ENCODE measurements around the gene HDHD5.

HDHD5 gene

DNA sequence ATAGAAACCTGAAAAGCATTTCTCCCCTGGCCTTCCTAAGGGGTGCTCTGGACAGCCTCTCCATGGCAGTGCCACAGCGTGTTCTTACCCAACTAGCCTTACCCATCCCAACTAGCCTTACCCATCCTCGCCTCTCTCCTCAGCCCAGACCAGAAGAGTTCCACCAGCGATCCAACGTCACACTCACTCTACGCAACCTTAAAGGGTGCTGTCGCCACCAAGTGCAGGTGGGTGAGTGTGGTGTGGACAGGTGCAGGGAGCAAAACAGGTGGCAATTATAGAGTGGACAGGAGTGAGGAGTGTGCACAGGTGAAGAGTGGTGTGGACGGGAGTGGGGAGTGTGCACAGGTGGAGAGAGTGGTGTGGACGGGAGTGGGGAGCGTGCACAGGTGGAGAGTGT is 55.7 kb downstream of the HDHD5 start:
- TF ChIP-seq, protein P1, sequence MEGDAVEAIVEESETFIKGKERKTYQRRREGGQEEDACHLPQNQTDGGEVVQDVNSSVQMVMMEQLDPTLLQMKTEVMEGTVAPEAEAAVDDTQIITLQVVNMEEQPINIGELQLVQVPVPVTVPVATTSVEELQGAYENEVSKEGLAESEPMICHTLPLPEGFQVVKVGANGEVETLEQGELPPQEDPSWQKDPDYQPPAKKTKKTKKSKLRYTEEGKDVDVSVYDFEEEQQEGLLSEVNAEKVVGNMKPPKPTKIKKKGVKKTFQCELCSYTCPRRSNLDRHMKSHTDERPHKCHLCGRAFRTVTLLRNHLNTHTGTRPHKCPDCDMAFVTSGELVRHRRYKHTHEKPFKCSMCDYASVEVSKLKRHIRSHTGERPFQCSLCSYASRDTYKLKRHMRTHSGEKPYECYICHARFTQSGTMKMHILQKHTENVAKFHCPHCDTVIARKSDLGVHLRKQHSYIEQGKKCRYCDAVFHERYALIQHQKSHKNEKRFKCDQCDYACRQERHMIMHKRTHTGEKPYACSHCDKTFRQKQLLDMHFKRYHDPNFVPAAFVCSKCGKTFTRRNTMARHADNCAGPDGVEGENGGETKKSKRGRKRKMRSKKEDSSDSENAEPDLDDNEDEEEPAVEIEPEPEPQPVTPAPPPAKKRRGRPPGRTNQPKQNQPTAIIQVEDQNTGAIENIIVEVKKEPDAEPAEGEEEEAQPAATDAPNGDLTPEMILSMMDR (IDR thresholded peaks at IDR 0.05): no peak
- DNase-seq: no peak
- no peaks in the 10 kb centered on the region for H3K9me3 ChIP-seq
- H3K27me3 ChIP-seq: no peaks in the 10 kb centered on the region
- no peak overlapping the region for H3K27ac ChIP-seq
- intact Hi-C loops (cut with DNase I; ENCODE audit: low total_unique reads): no loop called here
- peaks cover 50 to 94% (median 81%) of the 10 kb centered on the region in 3 donors for H3K36me3 ChIP-seq
- no peak overlapping the region for H3K4me3 ChIP-seq
- no peaks in the 10 kb centered on the region for H3K4me1 ChIP-seq

DNA sequence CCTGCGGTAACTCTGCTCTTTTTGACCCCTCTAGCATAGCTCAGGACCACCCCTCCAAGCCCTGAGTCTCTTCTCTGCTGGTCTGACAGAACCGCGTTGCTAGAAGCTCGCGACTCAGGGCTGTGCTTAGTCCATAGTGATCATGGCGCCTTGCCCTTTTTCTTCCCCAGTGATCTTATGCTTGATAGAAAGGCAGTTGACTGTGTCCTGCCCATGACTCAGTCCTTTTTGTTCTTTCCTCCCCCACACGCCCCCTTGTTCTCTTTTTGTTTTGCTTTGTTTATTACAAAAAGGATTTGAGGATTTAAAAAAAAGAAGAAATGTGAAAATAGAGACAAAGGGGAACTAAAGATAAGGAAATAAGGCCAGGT is 56.8 kb downstream of the HDHD5 start:
- Histone ChIP-seq H3K27ac (no peak overlapping the region), H3K27me3 (no peaks in the 10 kb centered on the region), H3K9me3 (no peaks in the 10 kb centered on the region), H3K4me1 (no peaks in the 10 kb centered on the region), H3K4me3 (no peak overlapping the region), H3K36me3 (peaks cover 58 to 94% (median 80%) of the 10 kb centered on the region in 3 donors)
- TF ChIP-seq, protein P1 (IDR thresholded peaks at IDR 0.05): no peak
- DNase-seq: peak in 1 of 2 donors; percentile 21
- intact Hi-C loops (cut with DNase I; ENCODE audit: low total_unique reads): no loop called here

DNA sequence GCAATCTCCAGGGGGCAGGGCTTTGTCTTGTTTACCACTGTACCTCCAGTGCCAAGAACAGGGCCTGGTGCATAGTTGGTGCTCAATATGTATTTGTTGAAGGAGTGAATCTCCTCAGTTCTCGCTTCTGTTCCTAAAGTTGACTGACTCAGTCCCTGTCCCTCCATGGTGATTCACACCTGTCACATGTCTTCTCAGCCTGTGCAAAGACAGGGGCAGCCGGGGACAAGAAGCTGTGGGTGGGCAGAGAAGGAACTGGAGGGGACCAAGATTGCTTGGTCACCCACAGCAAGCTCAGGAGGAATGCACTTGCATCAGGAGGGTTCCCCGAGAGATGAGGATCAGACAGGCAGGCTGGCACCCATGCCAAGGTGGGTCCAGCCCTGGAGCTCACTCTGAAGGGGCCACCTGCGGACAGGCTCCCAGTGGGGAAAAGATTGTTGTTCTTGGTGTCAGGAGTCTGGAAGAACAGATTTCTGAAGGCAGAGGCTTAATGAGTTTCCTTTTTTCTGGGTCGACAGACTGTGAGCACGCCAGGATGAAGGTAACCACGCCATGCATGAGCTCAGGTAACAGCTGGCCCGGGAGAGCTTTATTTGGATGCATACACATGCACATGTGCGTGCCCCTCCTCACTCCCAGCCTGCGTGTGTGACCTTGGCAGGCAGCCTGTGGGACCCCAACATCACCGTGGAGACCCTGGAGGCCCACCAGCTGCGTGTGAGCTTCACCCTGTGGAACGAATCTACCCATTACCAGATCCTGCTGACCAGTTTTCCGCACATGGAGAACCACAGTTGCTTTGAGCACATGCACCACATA is 57.4 kb downstream of the HDHD5 start:
- Histone ChIP-seq H3K36me3 (peaks cover 58 to 88% (median 79%) of the 10 kb centered on the region in 3 donors), H3K27ac (no peak overlapping the region), H3K9me3 (no peaks in the 10 kb centered on the region), H3K4me1 (no peaks in the 10 kb centered on the region), H3K27me3 (no peaks in the 10 kb centered on the region), H3K4me3 (no peak overlapping the region)
- TF ChIP-seq, protein P1 (IDR thresholded peaks at IDR 0.05): no peak
- intact Hi-C loops (cut with DNase I; ENCODE audit: low total_unique reads): no loop called here
- peak in 1 of 2 donors; percentile 53 for DNase-seq

DNA sequence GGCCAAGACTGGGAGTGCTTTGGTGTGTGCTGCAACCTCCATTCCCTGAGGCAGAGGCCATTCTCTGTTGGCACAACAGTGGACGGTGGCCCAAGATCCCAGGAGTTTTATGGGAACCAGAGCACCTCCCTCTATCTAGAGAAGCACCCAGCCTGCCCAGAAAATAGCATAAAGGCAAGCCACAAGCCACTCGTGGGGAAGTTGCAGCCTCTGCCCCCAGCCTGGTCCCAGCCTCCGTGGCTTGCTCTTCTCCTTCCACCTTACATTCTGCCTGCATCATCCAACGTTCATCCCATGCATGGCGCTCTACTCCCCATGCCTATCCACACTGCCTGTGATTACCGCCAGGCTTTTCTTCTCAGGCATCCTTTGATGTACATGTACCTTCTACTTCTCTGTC is 58.5 kb downstream of the HDHD5 start:
- intact Hi-C loops (cut with DNase I; ENCODE audit: low total_unique reads): no loop called here
- TF ChIP-seq, protein P1 (IDR thresholded peaks at IDR 0.05): no peak
- H3K27ac ChIP-seq: no peak overlapping the region
- no peaks in the 10 kb centered on the region for H3K9me3 ChIP-seq
- DNase-seq: peak in 1 of 2 donors; percentile 17
- H3K4me1 ChIP-seq: no peaks in the 10 kb centered on the region
- H3K27me3 ChIP-seq: no peaks in the 10 kb centered on the region
- H3K4me3 ChIP-seq: no peak overlapping the region
- peaks cover 51 to 77% (median 73%) of the 10 kb centered on the region in 3 donors for H3K36me3 ChIP-seq

DNA sequence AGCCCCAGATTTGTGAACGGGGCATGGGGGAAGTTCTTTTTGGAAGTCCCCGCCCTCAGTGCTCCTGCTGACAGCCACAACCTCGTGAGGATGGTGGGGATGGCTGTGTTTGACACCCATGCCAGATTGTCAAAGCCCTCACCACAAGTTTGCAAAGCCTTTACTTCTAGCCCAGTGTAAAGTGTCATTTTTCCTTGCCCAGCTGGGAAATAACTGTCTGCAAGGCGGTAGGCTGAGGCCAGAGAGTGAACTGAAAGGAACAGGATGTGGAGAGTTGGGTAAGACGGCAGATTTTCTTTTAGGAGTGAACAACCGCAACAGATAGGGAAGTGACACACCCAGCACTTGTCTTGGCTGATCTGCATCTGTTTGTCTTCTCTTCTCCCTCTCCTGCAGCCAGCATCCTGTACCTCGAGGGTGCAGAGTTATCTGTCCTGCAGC is 60.7 kb downstream of the HDHD5 start:
- TF ChIP-seq, protein P1 (IDR thresholded peaks at IDR 0.05): no peak
- Histone ChIP-seq H3K27ac (no peak overlapping the region), H3K4me3 (no peak overlapping the region), H3K4me1 (no peaks in the 10 kb centered on the region), H3K27me3 (no peaks in the 10 kb centered on the region), H3K9me3 (no peaks in the 10 kb centered on the region), H3K36me3 (peaks cover 51 to 59% (median 58%) of the 10 kb centered on the region in 3 donors)
- peak; percentile 48 to 64 for DNase-seq
- intact Hi-C loops (cut with DNase I; ENCODE audit: low total_unique reads): no loop called here

Data from tibial artery (tissue), 4 donors.